Measurements from ENCODE around the gene KIAA0319L.

The KIAA0319L gene

DNA sequence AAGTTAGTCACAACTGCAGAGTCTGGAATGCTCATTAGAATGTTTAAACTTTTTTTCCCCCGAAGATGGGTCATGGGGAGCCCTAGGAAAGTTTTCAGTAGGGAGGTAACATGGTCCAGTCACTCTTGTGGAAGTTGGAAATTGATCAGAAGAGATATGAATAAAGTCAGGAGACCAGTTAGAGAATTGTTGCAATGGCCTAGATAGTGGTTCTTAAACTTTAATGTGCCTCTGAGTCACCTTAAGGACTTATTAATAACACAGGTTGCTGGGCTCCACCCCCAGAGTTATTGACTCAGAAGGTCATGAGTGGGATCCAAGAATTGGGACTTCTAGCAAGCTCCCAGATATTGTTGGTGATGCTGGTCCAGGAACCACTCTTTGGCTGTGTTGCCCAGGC is 12.7 kb upstream of the KIAA0319L start:
- FAIRE-seq, result no peak
- no peak for DNase-seq (ENCODE audit: insufficient read length)
- TF ChIP-seq POLR2A (IDR thresholded peaks at IDR 0.05; ENCODE audit: low read depth, low read length) (no peak), POLR2AphosphoS5 (IDR thresholded peaks at IDR 0.05; ENCODE audit: low read depth, low read length) (no peak), TAF1 (IDR thresholded peaks at IDR 0.05; ENCODE audit: borderline replicate concordance, low read depth, low read length) (no peak)

- DNase-seq (ENCODE audit: insufficient read length), result peak; percentile 71
- TF ChIP-seq POLR2A (IDR thresholded peaks at IDR 0.05; ENCODE audit: low read depth, low read length), result no peak
- no peak for TF ChIP-seq POLR2AphosphoS5 (IDR thresholded peaks at IDR 0.05; ENCODE audit: low read depth, low read length)
- TF ChIP-seq TAF1 (IDR thresholded peaks at IDR 0.05; ENCODE audit: borderline replicate concordance, low read depth, low read length), result no peak
- peak; percentile 90 for FAIRE-seq
Measured at GRCh38 chr1:35568975-35569395, 11.8 kb upstream of the KIAA0319L start.

- TF ChIP-seq TAF1 (IDR thresholded peaks at IDR 0.05; ENCODE audit: borderline replicate concordance, low read depth, low read length), result no peak
- TF ChIP-seq POLR2AphosphoS5 (IDR thresholded peaks at IDR 0.05; ENCODE audit: low read depth, low read length), result no peak; the same call in 1 of the 2 replicates
- no peak for TF ChIP-seq POLR2A (IDR thresholded peaks at IDR 0.05; ENCODE audit: low read depth, low read length)
- FAIRE-seq (no peak), DNase-seq (ENCODE audit: insufficient read length) (no peak)
Measured at GRCh38 chr1:35567947-35568558, 10.8 kb upstream of the KIAA0319L start.

DNA sequence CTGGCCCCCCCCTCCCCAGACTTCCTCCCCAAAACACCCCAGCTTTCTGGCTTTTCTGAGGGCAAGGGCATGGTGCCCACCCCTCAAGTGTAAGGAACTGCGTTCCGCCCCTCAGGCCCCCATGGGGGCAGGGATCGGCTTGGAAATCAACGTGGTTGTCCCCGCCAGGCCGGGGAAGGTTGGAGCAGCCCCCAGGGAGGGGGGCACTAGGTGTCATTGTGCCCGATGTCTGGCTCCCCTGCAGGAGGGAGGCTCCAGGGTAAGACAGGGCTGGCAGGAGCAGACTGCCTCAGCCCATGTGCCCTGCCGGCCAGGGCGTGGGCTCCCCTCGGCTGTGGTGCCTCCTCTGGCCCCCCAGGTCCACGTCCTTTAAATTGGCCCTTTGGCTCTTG is 8.5 kb upstream of the KIAA0319L start:
- no peak for DNase-seq (ENCODE audit: insufficient read length)
- no peak for FAIRE-seq
- TF ChIP-seq POLR2AphosphoS5 (IDR thresholded peaks at IDR 0.05; ENCODE audit: low read depth, low read length) (no peak), TAF1 (IDR thresholded peaks at IDR 0.05; ENCODE audit: borderline replicate concordance, low read depth, low read length) (no peak), POLR2A (IDR thresholded peaks at IDR 0.05; ENCODE audit: low read depth, low read length) (no peak)

DNA sequence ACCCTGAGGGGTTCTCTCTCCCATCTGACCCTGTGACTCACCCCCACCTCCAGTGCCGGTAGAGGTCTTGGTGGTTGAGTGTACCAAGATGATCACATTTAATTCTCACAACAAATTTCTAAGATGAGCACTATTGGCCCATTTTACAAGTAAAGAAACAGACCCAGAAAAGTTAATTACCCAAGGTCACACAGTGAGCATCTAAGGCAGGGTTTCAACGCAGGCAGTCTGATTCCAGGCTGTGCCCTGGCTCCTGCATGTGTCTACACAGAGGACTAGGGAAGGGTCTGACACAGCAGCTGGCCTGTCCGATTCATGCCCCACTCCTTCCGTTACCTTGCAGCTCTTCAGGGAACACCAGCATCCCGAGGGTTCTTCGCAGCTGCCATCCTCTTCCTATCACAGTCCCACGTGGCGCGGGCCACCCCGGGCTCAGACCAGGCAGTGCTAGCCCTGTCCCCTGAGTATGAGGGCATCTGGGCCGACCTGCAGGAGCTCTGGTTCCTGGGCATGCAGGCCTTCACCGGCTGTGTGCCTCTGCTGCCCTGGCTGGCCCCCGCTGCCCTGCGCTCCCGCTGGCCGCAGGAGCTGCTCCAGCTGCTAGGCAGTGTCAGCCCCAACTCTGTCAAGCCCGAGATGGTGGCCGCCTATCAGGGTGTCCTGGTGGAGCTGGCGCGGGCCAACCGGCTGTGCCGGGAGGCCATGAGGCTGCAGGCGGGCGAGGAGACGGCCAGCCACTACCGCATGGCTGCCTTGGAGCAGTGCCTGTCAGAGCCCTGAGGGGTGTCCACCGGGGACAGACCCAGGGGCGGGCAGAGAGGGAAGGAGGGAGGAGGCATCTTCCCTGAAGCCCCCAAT is 7.9 kb upstream of the KIAA0319L start:
- DNase-seq (ENCODE audit: insufficient read length), result no peak
- no peak for FAIRE-seq
- TF ChIP-seq TAF1 (IDR thresholded peaks at IDR 0.05; ENCODE audit: borderline replicate concordance, low read depth, low read length), result no peak
- no peak for TF ChIP-seq POLR2A (IDR thresholded peaks at IDR 0.05; ENCODE audit: low read depth, low read length)
- TF ChIP-seq POLR2AphosphoS5 (IDR thresholded peaks at IDR 0.05; ENCODE audit: low read depth, low read length), result no peak

DNA sequence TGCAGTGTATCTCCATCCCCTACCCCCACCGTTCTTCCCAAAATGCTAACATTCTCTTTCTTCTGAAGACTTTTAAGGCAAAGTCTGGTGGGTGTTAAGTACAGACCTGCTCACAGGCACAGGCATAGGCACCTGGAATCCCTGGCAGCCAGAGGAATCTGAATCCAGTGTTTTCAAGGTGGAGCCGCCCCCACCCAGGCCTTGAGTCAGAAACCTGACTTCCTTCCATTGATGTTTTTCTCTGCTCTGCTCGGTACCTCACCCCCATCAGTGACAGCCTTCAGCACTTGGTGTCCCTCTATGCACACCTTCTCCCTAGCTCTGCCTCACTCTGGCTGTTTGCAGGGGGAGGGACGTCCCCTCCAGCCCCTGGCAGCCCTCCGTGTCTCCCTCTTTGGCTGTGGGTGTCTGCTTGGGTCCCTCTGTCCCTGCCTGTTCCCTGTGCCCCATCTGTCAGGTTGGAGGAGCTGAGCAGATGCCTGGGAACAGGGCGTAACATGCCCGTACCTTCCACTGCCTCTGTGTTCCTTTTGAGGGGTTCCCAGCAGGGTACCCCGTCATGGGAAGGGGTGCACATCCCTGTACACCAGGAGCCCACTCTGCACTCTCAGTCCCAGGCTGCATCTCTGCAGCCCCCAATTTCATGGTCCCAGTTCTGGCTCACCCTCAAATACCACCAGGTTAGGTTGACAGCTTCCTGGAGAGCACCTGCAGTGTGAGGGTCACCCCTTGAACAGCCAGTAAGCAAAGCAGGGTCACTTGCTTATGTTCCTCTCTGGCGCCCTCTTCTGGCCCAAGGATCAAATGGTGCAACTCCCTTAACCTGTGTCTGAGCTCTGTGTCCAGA is 7.1 kb upstream of the KIAA0319L start:
- DNase-seq (ENCODE audit: insufficient read length) (peak; percentile 75), FAIRE-seq (peak; percentile 92)
- TF ChIP-seq POLR2AphosphoS5 (IDR thresholded peaks at IDR 0.05; ENCODE audit: low read depth, low read length) (no peak), TAF1 (IDR thresholded peaks at IDR 0.05; ENCODE audit: borderline replicate concordance, low read depth, low read length) (no peak), POLR2A (IDR thresholded peaks at IDR 0.05; ENCODE audit: low read depth, low read length) (no peak)

- FAIRE-seq (no peak), DNase-seq (ENCODE audit: insufficient read length) (no peak)
- TF ChIP-seq POLR2AphosphoS5 (IDR thresholded peaks at IDR 0.05; ENCODE audit: low read depth, low read length), result no peak
Measured at GRCh38 chr1:35563166-35563565, 6.0 kb upstream of the KIAA0319L start.

DNA sequence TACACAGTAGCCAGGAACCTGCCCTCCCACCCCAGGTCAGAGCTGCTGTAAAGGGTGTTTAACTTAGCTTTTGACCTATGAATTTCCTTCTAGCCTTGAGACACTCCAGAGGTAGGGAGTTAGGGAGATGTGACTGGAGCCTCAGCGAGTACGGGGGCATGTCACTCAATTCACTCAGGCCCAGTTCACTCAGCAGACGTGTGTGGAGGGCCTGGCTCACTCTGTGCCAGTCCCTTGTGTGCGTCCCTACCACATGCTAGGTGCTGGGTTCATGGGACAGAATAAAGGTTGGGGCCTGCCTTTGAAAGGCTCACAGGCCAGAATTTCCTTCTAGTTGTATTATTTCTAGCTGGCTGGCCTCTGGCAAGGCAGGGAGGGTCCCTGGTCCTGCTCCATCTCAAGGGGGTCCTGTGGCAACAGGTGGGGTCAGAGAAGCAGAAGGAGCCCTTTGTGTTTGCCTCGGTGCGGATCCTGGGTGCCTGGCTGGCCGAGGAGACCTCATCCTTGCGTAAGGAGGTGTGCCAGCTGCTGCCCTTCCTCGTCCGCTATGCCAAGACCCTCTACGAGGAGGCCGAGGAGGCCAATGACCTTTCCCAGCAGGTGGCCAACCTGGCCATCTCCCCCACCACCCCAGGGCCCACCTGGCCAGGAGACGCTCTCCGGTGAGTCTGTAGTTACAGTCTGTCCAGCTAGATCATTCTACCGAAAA is 4.9 kb upstream of the KIAA0319L start:
- DNase-seq (ENCODE audit: insufficient read length) (no peak), FAIRE-seq (no peak)
- TF ChIP-seq TAF1 (IDR thresholded peaks at IDR 0.05; ENCODE audit: borderline replicate concordance, low read depth, low read length) (no peak), POLR2AphosphoS5 (IDR thresholded peaks at IDR 0.05; ENCODE audit: low read depth, low read length) (no peak), POLR2A (IDR thresholded peaks at IDR 0.05; ENCODE audit: low read depth, low read length) (no peak)

DNA sequence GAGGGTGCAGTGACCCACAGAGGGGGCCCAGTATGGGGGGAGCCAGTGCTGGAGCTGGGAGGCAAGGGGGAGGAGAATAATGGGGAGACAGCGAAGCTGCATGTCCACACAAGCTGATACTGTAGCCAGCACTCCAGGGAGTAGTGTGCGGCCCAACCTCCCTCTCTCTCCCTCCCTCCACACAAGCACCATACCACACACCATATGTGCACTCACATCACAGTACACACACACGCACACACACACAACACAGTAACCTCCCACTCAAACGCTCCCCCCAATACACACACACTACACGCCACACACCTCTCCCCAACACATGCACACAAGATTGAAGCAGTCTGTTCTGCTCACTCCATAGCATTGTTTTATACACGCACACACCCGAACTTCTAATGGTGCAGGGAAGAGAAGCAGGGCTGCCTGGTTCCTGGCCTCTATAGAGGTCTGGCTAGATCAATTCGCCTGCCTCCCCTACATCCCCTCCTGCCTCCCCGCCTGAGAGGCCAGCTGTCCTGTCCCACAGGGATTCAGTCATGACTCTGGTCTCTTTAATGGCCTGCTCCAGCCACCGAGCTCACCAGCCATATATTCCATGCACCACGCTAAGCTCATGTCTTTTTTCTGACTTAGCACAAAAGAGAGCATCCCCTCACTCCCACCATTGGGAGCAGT is 4.2 kb upstream of the KIAA0319L start:
- DNase-seq (ENCODE audit: insufficient read length) (no peak), FAIRE-seq (no peak)
- TF ChIP-seq TAF1 (IDR thresholded peaks at IDR 0.05; ENCODE audit: borderline replicate concordance, low read depth, low read length), result no peak
- 0 out of 2 replicates have a peak, but pooled peaks have one; percentile 19 for TF ChIP-seq POLR2A (IDR thresholded peaks at IDR 0.05; ENCODE audit: low read depth, low read length)
